GM12878 (cell line): ENCODE results near the gene RIT2. TPM values are rescaled to one million over a fixed set of nuclear protein-coding genes. Genes with fewer than 3 reads are reported as not detected.

ENCODE experiments used
- ATAC-seq: fragments of 200-7000 bp; cut with Tn5 transposase; 3 replicates; pipeline ENCODE4 v1.9.1; 2020; ENCODE audit warnings: mild to moderate bottlenecking, moderate library complexity
- BruUV-seq: library from RNA; stranded (reverse); fragments of 400-500 nt; replicated peaks from 2 replicates; lab custom pipeline; 2021; lab: Mats Ljungman, UMichigan
- CTCF ChIA-PET: fragments of 300-600 bp; sonication (Branson Sonifier 250); formaldehyde crosslinking; extraction: SDS; loops from one replicate; lab custom pipeline; 2021; ENCODE audit warnings: inconsistent platforms; lab: Yijun Ruan, JAX
- POLR2A ChIA-PET: fragments of 350-600 bp; formaldehyde crosslinking; extraction: SDS; loops from one replicate; lab custom pipeline; 2021; ENCODE audit warnings: inconsistent platforms; lab: Charles Lee
- RAD21 ChIA-PET: fragments of 300-600 bp; sonication (Branson Sonifier 250); formaldehyde crosslinking; loops from one replicate; lab custom pipeline; 2023; ENCODE audit warnings: antibody characterized with exemption; ENCODE audit not compliant: unreplicated experiment; lab: Charles Lee
- SMC1A ChIA-PET: fragments of 300-600 bp; sonication (Branson Sonifier 250); formaldehyde crosslinking; loops from one replicate; lab custom pipeline; 2023; ENCODE audit not compliant: unreplicated experiment, uncharacterized antibody; lab: Charles Lee
- DNase-seq: peaks from one replicate; pipeline ENCODE4 v3.0.0-alpha.2; 2011; ENCODE audit warnings: low read depth, low spot score
- FAIRE-seq: peaks from 3 replicates; lab custom pipeline; 2011; peaks lifted over from hg19 to GRCh38; lab: Jason Lieb, UNC
- H2AFZ ChIP-seq: 2 replicates; pipeline ENCODE4 v1.6.0; 2011; ENCODE audit warnings: low read depth, low read length, control low read depth; ENCODE audit not compliant: control insufficient read depth
- H3K27ac ChIP-seq: 2 replicates; pipeline ENCODE4 v1.5.1; 2011; ENCODE audit warnings: control low read depth; ENCODE audit not compliant: control insufficient read depth, insufficient read depth
- H3K27me3 ChIP-seq, 2 experiments: replicated peaks in 1 of 2; 2 replicates each; pipeline versions ENCODE4 v1.6.0 to v1.6.1; 2011; ENCODE audit warnings: low read length in 1 of 2; ENCODE audit not compliant: control insufficient read depth in 2 of 2, insufficient read depth in 2 of 2
- H3K36me3 ChIP-seq, 2 experiments: 2 replicates each; pipeline ENCODE4 v1.5.1; 2011; ENCODE audit warnings: low read length in 1 of 2; ENCODE audit not compliant: control insufficient read depth in 2 of 2, insufficient read depth in 2 of 2
- H3K4me1 ChIP-seq: 2 replicates; pipeline ENCODE4 v1.6.1; 2011; ENCODE audit warnings: mild to moderate bottlenecking, low read length, moderate library complexity, mixed read lengths; ENCODE audit not compliant: control insufficient read depth, insufficient read depth
- H3K4me2 ChIP-seq: 2 replicates; pipeline ENCODE4 v1.6.0; 2011; ENCODE audit warnings: control low read depth; ENCODE audit not compliant: control insufficient read depth, insufficient read depth
- H3K4me3 ChIP-seq: fragments of 200-600 bp; sonication (generic); 2 replicates; pipeline ENCODE4 v1.5.1; 2016
- H3K79me2 ChIP-seq: 2 replicates; pipeline ENCODE4 v1.6.0; 2011; ENCODE audit warnings: low read length; ENCODE audit not compliant: control insufficient read depth, insufficient read depth
- H3K9ac ChIP-seq: 2 replicates; pipeline ENCODE4 v1.8.0; 2011; ENCODE audit warnings: low read length, control low read depth, mixed read lengths; ENCODE audit not compliant: control insufficient read depth, insufficient read depth
- H3K9me3 ChIP-seq: replicated peaks from 3 replicates; pipeline ENCODE4 v1.5.1; 2011; ENCODE audit warnings: mild to moderate bottlenecking, low read length; ENCODE audit not compliant: control insufficient read depth, insufficient read depth
- H4K20me1 ChIP-seq: 2 replicates; pipeline ENCODE4 v1.6.0; 2011; ENCODE audit not compliant: control insufficient read depth, insufficient read depth
- CEBPB ChIP-seq, 2 experiments: fragments of 150-350 bp in 1 of 2; IDR thresholded peaks; 2 replicates each; pipeline ENCODE4 v1.6.1; 2012 to 2014; ENCODE audit warnings: low read depth in 2 of 2, low read length in 2 of 2, borderline replicate concordance in 1 of 2, inconsistent platforms in 1 of 2
- CHD4 ChIP-seq: fragments of 200-600 bp; sonication (generic); IDR thresholded peaks from 2 replicates; pipeline ENCODE4 v1.6.1; 2016; ENCODE audit warnings: mild to moderate bottlenecking
- CREM ChIP-seq: IDR thresholded peaks from 2 replicates; pipeline ENCODE4 v1.6.1; 2014; ENCODE audit warnings: antibody characterized with exemption, low read depth
- CTCF ChIP-seq, 3 experiments: IDR thresholded peaks in 2 of 3; conservative IDR thresholded peaks in 1 of 3; 2 replicates each; pipeline ENCODE4 v1.5.1; 2011; ENCODE audit warnings: low read depth in 3 of 3, low read length in 3 of 3, mild to moderate bottlenecking in 3 of 3, control low read depth in 2 of 3, moderate library complexity in 2 of 3, inconsistent platforms in 1 of 3, mixed read lengths in 1 of 3; ENCODE audit not compliant: control insufficient read depth in 2 of 3, insufficient read depth in 1 of 3; ENCODE audit errors: extremely low read depth in 1 of 3
- DPF2 ChIP-seq: fragments of 450-650 bp; IDR thresholded peaks from 2 replicates; pipeline ENCODE4 v1.6.1; 2017; ENCODE audit warnings: mild to moderate bottlenecking
- GABPA ChIP-seq: IDR thresholded peaks from 2 replicates; pipeline ENCODE4 v1.6.1; 2014; ENCODE audit warnings: antibody characterized with exemption, low read depth, mild to moderate bottlenecking, inconsistent platforms
- IKZF2 ChIP-seq, 2 experiments: fragments of 450-650 bp; IDR thresholded peaks; 2 replicates each; pipeline ENCODE4 v1.6.1; 2017; ENCODE audit warnings: mild to moderate bottlenecking in 2 of 2, moderate library complexity in 2 of 2
- MXI1 ChIP-seq: fragments of 150-350 bp; IDR thresholded peaks from 2 replicates; pipeline ENCODE4 v1.6.1; 2011; ENCODE audit warnings: low read depth, mild to moderate bottlenecking, inconsistent platforms, low read length, improper control_type of control experiment
- RFX5 ChIP-seq: IDR thresholded peaks from 2 replicates; pipeline ENCODE4 v1.6.1; 2011; ENCODE audit warnings: low read depth, low read length, improper control_type of control experiment
- SIX5 ChIP-seq: IDR thresholded peaks from 2 replicates; pipeline ENCODE4 v1.6.1; 2011; ENCODE audit warnings: mild to moderate bottlenecking, low read depth, low read length, moderate library complexity; ENCODE audit not compliant: severe bottlenecking
- SKIL ChIP-seq: fragments of 450-650 bp; IDR thresholded peaks from 2 replicates; pipeline ENCODE4 v1.6.1; 2017; ENCODE audit warnings: mild to moderate bottlenecking, low read depth, inconsistent platforms; ENCODE audit not compliant: poor library complexity, severe bottlenecking
- SMARCA5 ChIP-seq: fragments of 450-650 bp; IDR thresholded peaks from 2 replicates; pipeline ENCODE4 v1.6.1; 2017; ENCODE audit warnings: mild to moderate bottlenecking
- STAT3 ChIP-seq: IDR thresholded peaks from 2 replicates; pipeline ENCODE4 v1.6.1; 2011; ENCODE audit warnings: low read depth, low read length, improper control_type of control experiment
- SUPT20H ChIP-seq: IDR thresholded peaks from 2 replicates; pipeline ENCODE4 v1.6.1; 2011; ENCODE audit warnings: low read depth, mild to moderate bottlenecking, low read length, moderate library complexity, borderline replicate concordance; ENCODE audit not compliant: control insufficient read depth
- ZBED1 ChIP-seq: IDR thresholded peaks from 2 replicates; pipeline ENCODE4 v1.6.1; 2016; ENCODE audit warnings: borderline replicate concordance
- ZBTB40 ChIP-seq: fragments of 450-650 bp; IDR thresholded peaks from 2 replicates; pipeline ENCODE4 v1.6.1; 2016; ENCODE audit warnings: mild to moderate bottlenecking, moderate library complexity, borderline replicate concordance
- WGBS: methylation state at CpG from one replicate; pipeline ENCODE4 v1.1.6; 2016; ENCODE audit warnings: low lambda C conversion rate; ENCODE audit not compliant: insufficient replicate concordance, insufficient coverage; ENCODE audit errors: missing lambda C conversion rate; 5-methylcytosine and 5-hydroxymethylcytosine counted together
- in situ Hi-C: fragments of 300-500 bp; cut with MboI; formaldehyde crosslinking; loops from 9 replicates; pipeline ENCODE4 v1.14.3; 2018; ENCODE audit warnings: mixed read lengths
- intact Hi-C: fragments of 100-400 bp; cut with micrococcal nuclease; formaldehyde crosslinking; loops from one replicate; pipeline ENCODE4 v1.14.2; 2022; ENCODE audit not compliant: unreplicated experiment
- polyA plus RNA-seq, 11 experiments: library from polyadenylated mRNA; depleted of rRNA in 4 of 11; unstranded in 6 of 11; stranded (reverse) in 5 of 11; fragments of >200 nt; fragmentation: Nextera tagmentation in 4 of 11; fragmentation: Illumina TruSeq in 1 of 11; extraction: Ambion mirVana in 4 of 11; extraction: Trizol in 1 of 11; gene quantifications; 1 replicate in 1 of 11; 2 replicates in 10 of 11; pipeline versions ENCODE4 v1.2.1 to v1.2.3, GENCODE V29; 2011 to 2016; ENCODE audit warnings: inconsistent platforms in 2 of 11, missing spikeins in 2 of 11, low read depth in 1 of 11
- total RNA-seq, 4 experiments: library from RNA; depleted of rRNA in 3 of 4; stranded (reverse); fragments of >200 nt in 3 of 4; fragmentation: Illumina TruSeq in 1 of 4; extraction: Trizol in 1 of 4; gene quantifications; 2 replicates each; pipeline versions ENCODE4 v1.2.1 to v1.2.3, GENCODE V29; 2013 to 2021

The RIT2 gene
- total and polyA plus RNA-seq, 10 of the 15 experiments (the other 5 are each of a cell fraction or from before 2014, with no cell fraction given) = not detected

- intact Hi-C loops = no loop called here
- no peak for ATAC-seq
- H3K9me3 ChIP-seq = no peaks in the 10 kb centered on the region
- in situ Hi-C loops = no loop called here
- H3K4me2 ChIP-seq = no peak overlapping the region
- ChIA-PET RAD21 (no interaction called here), CTCF (interaction anchor here (1.1 kb wide), 1 partner anchor 14 kb away, joined by 3 read pairs; no protein-coding TSS in a partner anchor), SMC1A (no interaction called here), POLR2A (no interaction called here)
- H3K4me3 ChIP-seq = no peak overlapping the region
- H3K27me3 ChIP-seq = no peaks in the 10 kb centered on the region
- no peaks in the 10 kb centered on the region for H3K79me2 ChIP-seq
- FAIRE-seq = no peak
- WGBS = 82% methylated on average over 1 of the region's 1 CpG
- H3K9ac ChIP-seq = no peak overlapping the region
- H2AFZ ChIP-seq = no peak overlapping the region
- no TSS peak for BruUV-seq
- no peaks in the 10 kb centered on the region for H3K36me3 ChIP-seq
- no peak overlapping the region for H3K27ac ChIP-seq
- H4K20me1 ChIP-seq = no peaks in the 10 kb centered on the region
- DNase-seq = no peak
- no peaks in the 10 kb centered on the region for H3K4me1 ChIP-seq
- no peak for TF ChIP-seq SMARCA5
- TF ChIP-seq GABPA = no peak
- TF ChIP-seq ZBED1 = no peak
- TF ChIP-seq CTCF (IDR thresholded peaks at IDR 0.05 in 2 of 3, conservative IDR thresholded peaks at IDR 0.05 in 1 of 3; ENCODE audit: control insufficient read depth in 2 of 3, extremely low read depth in 1 of 3, insufficient read depth in 1 of 3, low read depth in 3 of 3, low read length in 3 of 3) = no peak
- TF ChIP-seq SUPT20H = no peak
- TF ChIP-seq CHD4 = no peak
- TF ChIP-seq SIX5 = no peak
- no peak for TF ChIP-seq CREM
- TF ChIP-seq STAT3 = no peak
- no peak for TF ChIP-seq SKIL
- TF ChIP-seq DPF2 = no peak
- no peak for TF ChIP-seq CEBPB (IDR thresholded peaks at IDR 0.05; ENCODE audit: borderline replicate concordance in 1 of 2, low read depth in 2 of 2, low read length in 2 of 2)
- TF ChIP-seq RFX5 = no peak
- TF ChIP-seq ZBTB40 = no peak
- TF ChIP-seq IKZF2 (IDR thresholded peaks at IDR 0.05) = no peak
- no peak for TF ChIP-seq MXI1
These were observed 214.3 kb downstream of the RIT2 start for GRCh38 chr18:42901161-42901560.
